GM18519 (cell line): ENCODE measurements around the gene MLYCD.

ENCODE experiments used
- ATAC-seq: cut with Tn5 transposase; IDR thresholded peaks from one replicate; pipeline ENCODE4 v1.9.1; 2021; ENCODE audit warnings: mild to moderate bottlenecking, moderate library complexity; ENCODE audit not compliant: unreplicated experiment, low FRiP score

Gene MLYCD

GRCh38 chr16:83966153-83966696, 67.3 kb downstream of the MLYCD start:
- no peak for ATAC-seq

DNA sequence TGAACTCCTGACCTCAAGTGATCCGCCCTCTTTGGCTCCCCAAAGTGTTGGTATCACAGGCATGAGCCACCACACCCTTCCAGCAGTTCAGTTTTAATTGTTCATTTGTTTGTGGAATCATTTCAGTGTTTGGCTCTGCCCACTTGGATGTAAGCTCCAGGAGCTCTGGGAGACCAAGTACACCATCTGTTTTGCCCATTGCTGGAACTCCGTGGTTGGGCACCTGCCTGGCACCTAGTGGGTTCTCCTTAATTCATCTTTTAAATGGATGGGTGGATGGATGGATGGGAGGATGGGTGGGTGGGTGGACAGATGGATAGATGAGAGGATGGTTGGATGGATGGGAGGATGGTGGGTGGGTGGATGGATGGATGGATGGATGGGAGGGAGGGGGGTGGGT, 68.2 kb downstream of the MLYCD start:
- ATAC-seq = no peak

DNA sequence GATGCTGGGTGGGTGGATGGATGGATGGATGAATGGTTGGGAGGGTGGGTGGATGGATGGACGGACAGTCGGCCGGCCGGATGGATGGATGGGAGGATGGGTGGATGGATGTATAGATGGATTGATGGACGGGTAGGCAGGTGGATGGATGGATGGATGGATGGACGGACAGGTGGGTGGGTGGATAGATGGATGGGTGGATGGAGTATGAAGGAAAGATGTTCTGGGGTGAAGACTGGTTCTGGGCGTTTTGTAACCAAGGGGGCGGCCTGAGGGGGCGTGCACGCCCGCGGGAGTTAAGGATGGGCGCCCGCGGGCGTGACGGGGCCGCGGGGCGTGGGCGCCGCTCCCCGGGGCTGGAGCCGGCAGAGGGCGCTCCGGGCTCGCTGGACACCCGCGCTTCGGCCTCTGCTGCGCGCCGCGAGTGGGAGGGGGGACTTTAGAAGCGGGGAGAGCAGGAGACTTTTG, 69.0 kb downstream of the MLYCD start, which contains the start of gene NECAB2:
Gene NECAB2 (plus strand): TSS at position 407 of the 468 bp plus-strand sequence. CDS start 405 bp downstream, outside the sequence.
- no peak for ATAC-seq

DNA sequence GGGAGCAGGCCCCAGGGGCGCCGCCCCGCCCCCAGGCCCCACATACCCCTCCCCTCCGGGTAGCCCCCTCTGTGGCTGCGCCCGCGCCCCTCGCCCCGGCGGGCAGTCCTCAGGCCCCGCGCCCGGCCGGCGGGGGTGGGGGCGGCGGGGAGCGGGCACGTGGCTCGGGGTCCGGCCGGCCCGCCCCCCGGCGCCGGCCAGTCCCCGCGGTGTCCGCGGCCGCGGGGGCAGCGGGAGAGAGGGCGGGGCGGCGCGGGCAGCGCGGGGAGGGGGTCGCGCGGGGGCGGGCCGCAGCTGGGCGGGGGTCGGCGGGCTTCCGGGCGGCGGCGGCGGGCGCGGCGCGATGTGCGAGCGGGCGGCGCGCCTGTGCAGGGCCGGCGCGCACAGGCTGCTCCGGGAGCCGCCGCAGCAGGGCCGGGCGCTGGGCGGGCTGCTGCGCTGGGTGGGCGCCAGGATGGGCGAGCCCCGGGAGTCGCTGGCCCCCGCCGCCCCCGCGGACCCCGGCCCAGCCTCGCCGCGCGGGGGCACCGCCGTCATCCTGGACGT, 69.5 kb downstream of the MLYCD start:
- no peak for ATAC-seq

DNA sequence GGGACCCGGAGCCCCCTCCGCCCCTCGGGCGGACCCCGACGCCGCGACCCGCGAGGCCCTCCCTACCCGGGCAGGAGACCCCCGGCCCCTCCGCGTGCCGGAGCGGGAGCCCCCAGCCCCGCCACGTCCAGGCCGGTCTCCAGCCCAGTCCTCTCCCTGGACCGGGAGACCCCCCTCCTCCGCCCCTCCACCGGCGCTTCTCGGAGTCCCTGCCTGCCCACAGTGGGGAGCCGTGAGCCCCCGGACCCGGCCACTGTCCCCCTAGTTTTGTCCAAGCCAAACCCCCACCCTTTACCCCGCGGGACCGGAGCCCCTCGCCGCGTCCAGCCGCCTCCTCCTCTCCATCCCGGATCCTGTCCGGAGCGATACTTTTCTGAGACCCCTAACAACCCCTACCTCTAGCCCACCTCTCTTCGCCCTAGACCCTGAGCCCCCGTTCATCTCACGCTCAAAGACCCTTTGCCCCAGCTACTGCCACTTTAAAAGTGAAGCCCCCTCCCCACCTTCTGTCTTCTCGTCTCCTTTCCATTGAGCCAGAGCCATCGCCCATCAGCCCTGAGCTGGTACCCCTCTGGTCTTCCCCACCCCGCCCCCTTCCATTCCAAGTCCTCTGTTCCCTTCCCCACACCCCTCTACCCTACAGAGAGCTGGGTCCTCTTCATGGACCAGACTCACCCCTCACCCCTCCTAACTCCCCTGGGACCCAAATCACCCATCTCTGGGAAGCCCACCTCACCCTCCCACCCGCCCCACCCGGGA, 70.2 kb downstream of the MLYCD start:
- no peak for ATAC-seq

GRCh38 chr16:83969771-83970429, 71.0 kb downstream of the MLYCD start:
- no peak for ATAC-seq

- ATAC-seq = no peak
These were observed 71.5 kb downstream of the MLYCD start for GRCh38 chr16:83970430-83970815.

DNA sequence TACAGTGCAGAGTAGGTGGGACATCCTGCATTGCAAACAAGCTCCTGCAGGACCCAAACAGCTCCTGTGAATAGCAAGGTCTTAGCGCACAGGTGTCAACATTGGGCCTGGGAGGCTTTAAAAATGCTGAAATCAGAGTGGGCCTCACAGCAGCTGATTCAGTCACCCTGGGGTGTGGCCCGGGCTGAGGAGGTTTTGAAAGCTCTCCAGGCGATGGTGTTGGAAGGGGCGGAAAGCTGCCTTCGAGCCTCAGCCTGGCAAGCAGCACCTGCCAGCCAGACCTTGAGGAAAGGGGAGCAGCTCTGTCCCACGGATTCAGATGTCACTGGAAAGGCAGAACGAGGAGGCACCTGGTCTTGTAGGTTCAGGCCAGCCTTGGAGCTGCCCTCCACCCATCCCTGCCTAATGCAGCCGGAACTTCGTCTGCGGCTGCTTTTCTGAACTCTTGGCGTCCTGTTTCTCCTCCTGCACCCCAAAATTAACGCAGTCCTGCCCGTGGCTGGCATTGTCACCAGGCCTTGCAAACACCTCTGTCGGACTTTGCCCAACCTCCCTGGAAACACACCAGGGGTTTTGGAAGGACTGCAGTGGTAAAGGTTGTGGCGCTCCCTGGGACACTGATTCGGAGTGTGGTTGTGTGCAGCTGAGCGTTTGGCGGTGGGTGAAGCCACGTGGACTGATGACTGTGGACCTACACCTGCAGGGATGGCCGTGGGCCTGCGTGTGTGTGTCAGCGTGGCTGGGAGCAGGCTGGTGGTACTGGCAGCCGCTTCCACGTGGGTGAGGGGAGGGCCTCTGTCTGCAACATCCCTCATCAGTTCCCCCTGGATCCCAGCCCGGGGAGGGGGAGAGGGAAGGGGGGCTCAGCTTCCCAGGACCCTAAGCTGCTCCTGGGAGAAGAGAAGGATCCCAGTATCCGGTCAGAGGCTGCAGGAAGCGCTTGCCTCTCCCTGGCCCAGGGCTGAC, 72.5 kb downstream of the MLYCD start:
- no peak for ATAC-seq

DNA sequence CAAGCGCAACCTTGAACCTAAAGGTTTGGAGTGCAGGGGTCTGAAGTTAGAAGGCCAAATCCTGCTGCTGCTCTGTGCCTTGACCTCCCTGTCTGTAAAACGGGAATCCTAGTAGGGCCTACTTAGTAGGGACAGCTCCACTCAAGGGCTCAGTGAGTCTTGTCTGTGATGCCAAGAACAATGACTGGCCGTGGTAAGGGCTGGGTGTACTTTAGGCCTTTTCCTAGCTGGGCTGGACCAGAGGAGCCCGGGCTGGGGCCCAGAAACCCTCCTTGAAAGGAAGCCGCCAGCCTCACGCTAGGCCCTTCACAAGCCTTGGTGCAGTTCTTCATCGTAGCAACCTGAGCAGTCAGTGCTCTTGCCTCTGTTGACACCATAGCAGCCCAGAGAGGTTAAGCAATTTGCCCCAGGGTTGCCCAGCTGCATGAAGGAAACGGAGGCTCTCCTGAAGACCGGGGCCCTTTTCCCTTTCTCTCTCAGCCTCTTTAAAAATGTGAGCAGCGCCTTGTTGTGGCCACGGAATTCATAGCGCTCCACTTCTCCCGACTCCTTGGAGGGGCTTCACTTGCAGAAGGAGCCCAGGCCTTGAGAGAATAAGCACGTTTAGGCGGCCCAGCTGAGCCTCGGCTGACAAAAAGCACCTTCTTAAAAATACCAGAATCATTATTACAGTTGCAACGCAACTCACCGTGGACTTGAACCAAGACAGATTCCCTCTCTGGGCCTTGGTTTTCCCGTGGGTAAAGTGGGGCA, 73.5 kb downstream of the MLYCD start:
- no peak for ATAC-seq

GRCh38 chr16:83973077-83973476, 74.2 kb downstream of the MLYCD start:
- ATAC-seq = no peak

- no peak for ATAC-seq
These were observed 74.9 kb downstream of the MLYCD start for GRCh38 chr16:83973581-83974385.

GRCh38 chr16:83974475-83974874, 75.6 kb downstream of the MLYCD start:
- ATAC-seq = no peak

GRCh38 chr16:83975590-83976260, 76.8 kb downstream of the MLYCD start:
- ATAC-seq = no peak
